Measurements from ENCODE around the gene ADAR.
"Not testable (repeated sequence)": the region's sequence is repeated elsewhere in the genome, so short reads cannot be mapped to it uniquely, and the experiment has no call there.

The ADAR gene

GRCh38 chr1:154607609-154608396 lies at the start of gene ADAR:
Gene ADAR (minus strand): TSS chr1:154608186. CDS start chr1:154608006, 180 bp downstream.
- in situ Hi-C loops (cut with MboI; ENCODE audit: low sequenced_read_pairs): no loop called here

GRCh38 chr1:154657556-154657955 lies 49.6 kb upstream of the ADAR start:
- in situ Hi-C loops (cut with MboI; ENCODE audit: low sequenced_read_pairs): loop anchor here (25.0 kb wide), 1 partner anchor 230 kb away; no protein-coding TSS in a partner anchor

GRCh38 chr1:154652893-154653292 lies 44.9 kb upstream of the ADAR start:
- in situ Hi-C loops (cut with MboI; ENCODE audit: low sequenced_read_pairs): loop anchor here (25.0 kb wide), 1 partner anchor 234 kb away; no protein-coding TSS in a partner anchor

- in situ Hi-C loops (cut with MboI; ENCODE audit: low sequenced_read_pairs): not testable (repeated sequence)
These were observed 36.7 kb upstream of the ADAR start for GRCh38 chr1:154644724-154645123.

GRCh38 chr1:154641534-154641933 lies 33.5 kb upstream of the ADAR start:
- in situ Hi-C loops (cut with MboI; ENCODE audit: low sequenced_read_pairs): no loop called here

- in situ Hi-C loops (cut with MboI; ENCODE audit: low sequenced_read_pairs): no loop called here
These were observed 31.9 kb upstream of the ADAR start for GRCh38 chr1:154639876-154640275.

- in situ Hi-C loops (cut with MboI; ENCODE audit: low sequenced_read_pairs): no loop called here
These were observed 27.2 kb upstream of the ADAR start for GRCh38 chr1:154635171-154635570.

- in situ Hi-C loops (cut with MboI; ENCODE audit: low sequenced_read_pairs): no loop called here
These were observed 21.7 kb upstream of the ADAR start for GRCh38 chr1:154629675-154630073.

- in situ Hi-C loops (cut with MboI; ENCODE audit: low sequenced_read_pairs): no loop called here
These were observed 21.2 kb upstream of the ADAR start for GRCh38 chr1:154629061-154629674.

GRCh38 chr1:154628121-154628405 lies 20.1 kb upstream of the ADAR start:
- in situ Hi-C loops (cut with MboI; ENCODE audit: low sequenced_read_pairs): no loop called here

- in situ Hi-C loops (cut with MboI; ENCODE audit: low sequenced_read_pairs): no loop called here
These were observed 19.5 kb upstream of the ADAR start for GRCh38 chr1:154627257-154628120.

- in situ Hi-C loops (cut with MboI; ENCODE audit: low sequenced_read_pairs): no loop called here
These were observed 18.7 kb upstream of the ADAR start for GRCh38 chr1:154626456-154627256.

GRCh38 chr1:154624746-154625643 lies 17.0 kb upstream of the ADAR start:
- in situ Hi-C loops (cut with MboI; ENCODE audit: low sequenced_read_pairs): no loop called here

GRCh38 chr1:154623358-154623757 lies 15.4 kb upstream of the ADAR start:
- in situ Hi-C loops (cut with MboI; ENCODE audit: low sequenced_read_pairs): no loop called here

- in situ Hi-C loops (cut with MboI; ENCODE audit: low sequenced_read_pairs): no loop called here
These were observed 14.6 kb upstream of the ADAR start for GRCh38 chr1:154622503-154623039.

GRCh38 chr1:154621875-154622274 lies 13.9 kb upstream of the ADAR start:
- in situ Hi-C loops (cut with MboI; ENCODE audit: low sequenced_read_pairs): no loop called here

GRCh38 chr1:154620751-154621150 lies 12.8 kb upstream of the ADAR start:
- in situ Hi-C loops (cut with MboI; ENCODE audit: low sequenced_read_pairs): no loop called here

GRCh38 chr1:154619181-154619948 lies 11.4 kb upstream of the ADAR start:
- in situ Hi-C loops (cut with MboI; ENCODE audit: low sequenced_read_pairs): no loop called here
